ENCODE results near the gene KIF13A. TPM values are rescaled to one million over a fixed set of nuclear protein-coding genes. Genes with fewer than 3 reads are reported as not detected.

Gene KIF13A
- total and polyA plus RNA-seq, 9 of the 15 experiments (the other 6 are each of a cell fraction or from before 2014, with no cell fraction given): 3.6 to 44.3 (median 29.7) TPM

- no peak for TF ChIP-seq ZNF407 (IDR thresholded peaks at IDR 0.05; ENCODE audit: low read depth)
- TF ChIP-seq SNAPC5 (CRISPR knock-in tag; IDR thresholded peaks at IDR 0.05): no peak
- peak; percentile 19 for TF ChIP-seq PHF20 (IDR thresholded peaks at IDR 0.05; ENCODE audit: partially characterized antibody)
- no peak for TF ChIP-seq BCL6 (CRISPR knock-in tag; IDR thresholded peaks at IDR 0.05)
- TF ChIP-seq SPI1 (IDR thresholded peaks at IDR 0.05; ENCODE audit: borderline replicate concordance, low read depth, low read length): peak; percentile 80
- peak; percentile 67; the same call in 1 of the 2 replicates for TF ChIP-seq SMARCA4 (IDR thresholded peaks at IDR 0.05)
- no peak for TF ChIP-seq MNT (conservative IDR thresholded peaks at IDR 0.05)
- TF ChIP-seq FOXJ3 (CRISPR knock-in tag; IDR thresholded peaks at IDR 0.05): no peak
- no peak for TF ChIP-seq KLF6 (CRISPR knock-in tag; IDR thresholded peaks at IDR 0.05; ENCODE audit: borderline replicate concordance)
- no peak for TF ChIP-seq GABPA (tag; conservative IDR thresholded peaks at IDR 0.05; ENCODE audit: low read depth)
- TF ChIP-seq ELK3 (CRISPR knock-in tag; IDR thresholded peaks at IDR 0.05): no peak
- no peak for TF ChIP-seq ETS1 (conservative IDR thresholded peaks at IDR 0.05; ENCODE audit: control insufficient read depth, low read depth, low read length)
- no peak for TF ChIP-seq RBM14 (IDR thresholded peaks at IDR 0.05; ENCODE audit: borderline replicate concordance, insufficient read depth, low read depth, low read length)
- no peak for TF ChIP-seq MTA3 (IDR thresholded peaks at IDR 0.05; ENCODE audit: borderline replicate concordance)
- no peak for TF ChIP-seq RAD51 (IDR thresholded peaks at IDR 0.05; ENCODE audit: borderline replicate concordance, low read depth)
These were observed 145.2 kb downstream of the KIF13A start (continued) for GRCh38 chr6:17842014-17842776.
